H9 (cell line): Measurements from ENCODE around the gene KANK4. TPM values are rescaled to one million over a fixed set of nuclear protein-coding genes. Genes with fewer than 3 reads are reported as not detected.

Experiments
- DNase-seq: peaks from one replicate; pipeline ENCODE4 v3.0.0-alpha.2; 2017
- H2AFZ ChIP-seq: one replicate; pipeline ENCODE4 v1.6.1; 2013; ENCODE audit warnings: mild to moderate bottlenecking, low read length, control low read depth, moderate library complexity
- H2AK5ac ChIP-seq: 2 replicates; pipeline ENCODE4 v1.6.1; 2013; ENCODE audit warnings: low read length, control low read depth, mixed read lengths; ENCODE audit not compliant: insufficient read length
- H2BK120ac ChIP-seq: one replicate; pipeline ENCODE4 v1.6.1; 2013; ENCODE audit warnings: low read depth, mild to moderate bottlenecking, low read length, control low read depth, inconsistent platforms; ENCODE audit not compliant: poor library complexity, severe bottlenecking
- H2BK12ac ChIP-seq: 2 replicates; pipeline ENCODE4 v1.6.1; 2013; ENCODE audit warnings: low read length, control low read depth, mixed read lengths, low read depth; ENCODE audit not compliant: insufficient read length
- H2BK15ac ChIP-seq: 2 replicates; pipeline ENCODE4 v1.6.1; 2013; ENCODE audit warnings: low read depth, low read length, control low read depth
- H2BK20ac ChIP-seq: one replicate; pipeline ENCODE4 v1.6.1; 2013; ENCODE audit warnings: low read depth, mild to moderate bottlenecking, low read length, control low read depth, inconsistent platforms; ENCODE audit not compliant: poor library complexity, severe bottlenecking
- H2BK5ac ChIP-seq: 2 replicates; pipeline ENCODE4 v1.6.1; 2013; ENCODE audit warnings: low read length, control low read depth, mixed read lengths; ENCODE audit not compliant: insufficient read length
- H3K14ac ChIP-seq: 2 replicates; pipeline ENCODE4 v1.6.1; 2013; ENCODE audit warnings: low read length, control low read depth; ENCODE audit not compliant: insufficient read depth
- H3K18ac ChIP-seq: 2 replicates; pipeline ENCODE4 v1.6.1; 2013; ENCODE audit warnings: low read depth, mild to moderate bottlenecking, mixed read lengths, low read length, control low read depth; ENCODE audit not compliant: insufficient read length
- H3K23ac ChIP-seq: 2 replicates; pipeline ENCODE4 v1.6.1; 2013; ENCODE audit warnings: low read length, control low read depth, mixed read lengths, low read depth; ENCODE audit not compliant: insufficient read length
- H3K23me2 ChIP-seq: 2 replicates; pipeline ENCODE4 v1.6.1; 2013; ENCODE audit warnings: low read depth, mild to moderate bottlenecking, mixed read lengths, low read length, control low read depth; ENCODE audit not compliant: insufficient read length, poor library complexity, severe bottlenecking
- H3K27ac ChIP-seq: 2 replicates; pipeline ENCODE4 v1.5.1; 2013; ENCODE audit warnings: low read length, control low read depth, mixed read lengths, low read depth; ENCODE audit not compliant: insufficient read length
- H3K27me3 ChIP-seq: 2 replicates; pipeline ENCODE4 v1.6.1; 2013; ENCODE audit warnings: low read length, control low read depth, inconsistent platforms; ENCODE audit not compliant: insufficient read depth
- H3K4ac ChIP-seq: 2 replicates; pipeline ENCODE4 v1.6.1; 2013; ENCODE audit warnings: low read depth, mild to moderate bottlenecking, control low read depth, inconsistent platforms, low read length, moderate library complexity
- H3K4me1 ChIP-seq: 2 replicates; pipeline ENCODE4 v1.6.1; 2013; ENCODE audit warnings: low read length, control low read depth, inconsistent platforms; ENCODE audit not compliant: insufficient read depth
- H3K4me2 ChIP-seq: 2 replicates; pipeline ENCODE4 v1.6.1; 2013; ENCODE audit warnings: low read length, control low read depth, mixed read lengths; ENCODE audit not compliant: insufficient read length, insufficient read depth
- H3K56ac ChIP-seq: 2 replicates; pipeline ENCODE4 v1.6.1; 2013; ENCODE audit warnings: low read depth, mild to moderate bottlenecking, mixed read lengths, low read length, control low read depth; ENCODE audit not compliant: insufficient read length
- H3K79me1 ChIP-seq: 2 replicates; pipeline ENCODE4 v1.6.1; 2013; ENCODE audit warnings: low read depth, mild to moderate bottlenecking, moderate library complexity, low read length, control low read depth, inconsistent platforms; ENCODE audit not compliant: insufficient read depth, poor library complexity, severe bottlenecking
- H3K79me2 ChIP-seq: 2 replicates; pipeline ENCODE4 v1.6.1; 2013; ENCODE audit warnings: low read length, control low read depth, inconsistent platforms; ENCODE audit not compliant: insufficient read depth
- H3K9ac ChIP-seq: 2 replicates; pipeline ENCODE4 v1.6.1; 2013; ENCODE audit warnings: low read length, control low read depth, mixed read lengths; ENCODE audit not compliant: insufficient read length; ENCODE audit errors: extremely low read depth
- H3K9me3 ChIP-seq: one replicate; pipeline ENCODE4 v1.6.1; 2013; ENCODE audit warnings: low read depth, low read length, inconsistent platforms; ENCODE audit not compliant: control insufficient read depth
- H3T11ph ChIP-seq: one replicate; pipeline ENCODE4 v1.6.1; 2013; ENCODE audit warnings: mild to moderate bottlenecking, low read length, control low read depth, inconsistent platforms
- H4K20me1 ChIP-seq: one replicate; pipeline ENCODE4 v1.6.1; 2013; ENCODE audit not compliant: control insufficient read depth, insufficient read length, insufficient read depth
- H4K5ac ChIP-seq: 2 replicates; pipeline ENCODE4 v1.6.1; 2013; ENCODE audit warnings: low read depth, mild to moderate bottlenecking, mixed read lengths, low read length, control low read depth; ENCODE audit not compliant: insufficient read length
- H4K8ac ChIP-seq: replicated peaks from 2 replicates; pipeline ENCODE4 v1.6.1; 2013; ENCODE audit warnings: low read length, control low read depth, mixed read lengths, low read depth; ENCODE audit not compliant: insufficient read length
- H4K91ac ChIP-seq: 2 replicates; pipeline ENCODE4 v1.6.1; 2013; ENCODE audit warnings: low read depth, mild to moderate bottlenecking, moderate library complexity, mixed read lengths, low read length, control low read depth; ENCODE audit not compliant: insufficient read length
- H3K27ac Mint-ChIP-seq, 3 experiments: 2 replicates in 2 of 3; 3 replicates in 1 of 3; pipeline ENCODE4 v1.8.0; 2020 to 2021; ENCODE audit warnings: mixed read lengths in 3 of 3, mild to moderate bottlenecking in 1 of 3, moderate library complexity in 1 of 3
- H3K27me3 Mint-ChIP-seq: 2 replicates; pipeline ENCODE4 v1.8.0; 2021; ENCODE audit warnings: low read depth, mild to moderate bottlenecking, moderate library complexity, mixed read lengths
- H3K36me3 Mint-ChIP-seq, 3 experiments: 2 replicates in 2 of 3; 3 replicates in 1 of 3; pipeline ENCODE4 v1.8.0; 2020 to 2021; ENCODE audit warnings: low read depth in 3 of 3, mixed read lengths in 3 of 3; ENCODE audit not compliant: insufficient read depth in 1 of 3
- H3K4me1 Mint-ChIP-seq, 2 experiments: 2 replicates each; pipeline ENCODE4 v1.8.0; 2020; ENCODE audit warnings: mixed read lengths in 2 of 2
- H3K4me3 Mint-ChIP-seq, 2 experiments: 2 replicates in 1 of 2; 3 replicates in 1 of 2; pipeline ENCODE4 v1.8.0; 2020 to 2021; ENCODE audit warnings: mild to moderate bottlenecking in 2 of 2, mixed read lengths in 2 of 2, moderate library complexity in 1 of 2
- H3K9me3 Mint-ChIP-seq, 2 experiments: 2 replicates in 1 of 2; 3 replicates in 1 of 2; pipeline ENCODE4 v1.8.0; 2020; ENCODE audit warnings: mild to moderate bottlenecking in 2 of 2, mixed read lengths in 2 of 2, moderate library complexity in 1 of 2
- total RNA-seq: library from RNA; stranded (reverse); gene quantifications from 2 replicates; pipeline ENCODE4 v1.2.1, GENCODE V29; 2021
- TF ChIP-seq, protein P1 (sequence below): fragments of 200-600 bp; sonication (generic); conservative IDR thresholded peaks from 3 replicates; pipeline ENCODE4 v1.8.0; 2021; ENCODE audit warnings: antibody characterized with exemption, mild to moderate bottlenecking

The KANK4 gene
- total RNA-seq, 1 experiment from 2014 or later: 0.15 TPM

DNA sequence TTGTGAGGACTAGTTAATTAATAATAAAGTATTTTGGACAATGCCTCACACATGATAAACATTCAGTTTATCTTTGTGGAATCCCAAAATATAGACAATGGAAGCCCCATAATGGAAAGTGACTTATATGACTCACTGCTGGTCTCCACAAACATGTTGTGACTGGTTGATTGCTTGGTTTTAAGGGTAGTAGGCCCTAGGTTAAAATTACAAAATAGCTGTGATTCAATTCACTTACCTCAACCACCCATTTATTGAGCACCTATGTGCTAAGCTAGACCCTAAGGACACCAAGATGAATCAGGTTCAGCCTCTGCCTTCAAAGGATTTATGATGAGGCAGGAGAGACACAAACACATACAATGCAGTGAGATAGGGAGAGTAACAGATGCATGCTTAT, 42.4 kb downstream of the KANK4 start:
- Histone ChIP-seq H2BK120ac (no peak overlapping the region), H3K79me1 (no peaks in the 10 kb centered on the region), H3K27me3 (no peaks in the 10 kb centered on the region), H3K23me2 (no peaks in the 10 kb centered on the region), H3K23ac (no peak overlapping the region), H3T11ph (no peak overlapping the region), H3K56ac (no peak overlapping the region), H2BK12ac (no peak overlapping the region), H4K8ac (no peak overlapping the region), H2BK15ac (no peak overlapping the region), H2BK5ac (no peak overlapping the region), H2AFZ (no peak overlapping the region), H3K18ac (no peak overlapping the region), H4K5ac (no peak overlapping the region), H3K4ac (no peak overlapping the region), H3K79me2 (no peaks in the 10 kb centered on the region), H3K14ac (no peak overlapping the region), H3K4me1 (no peaks in the 10 kb centered on the region; the same call in 1 of the 2 replicates), H4K91ac (no peak overlapping the region), H4K20me1 (no peaks in the 10 kb centered on the region), H3K9me3 (no peaks in the 10 kb centered on the region), H3K27ac (no peak overlapping the region), H2BK20ac (no peak overlapping the region), H2AK5ac (no peak overlapping the region), H3K9ac (no peak overlapping the region), H3K4me2 (no peak overlapping the region)
- TF ChIP-seq, protein P1, sequence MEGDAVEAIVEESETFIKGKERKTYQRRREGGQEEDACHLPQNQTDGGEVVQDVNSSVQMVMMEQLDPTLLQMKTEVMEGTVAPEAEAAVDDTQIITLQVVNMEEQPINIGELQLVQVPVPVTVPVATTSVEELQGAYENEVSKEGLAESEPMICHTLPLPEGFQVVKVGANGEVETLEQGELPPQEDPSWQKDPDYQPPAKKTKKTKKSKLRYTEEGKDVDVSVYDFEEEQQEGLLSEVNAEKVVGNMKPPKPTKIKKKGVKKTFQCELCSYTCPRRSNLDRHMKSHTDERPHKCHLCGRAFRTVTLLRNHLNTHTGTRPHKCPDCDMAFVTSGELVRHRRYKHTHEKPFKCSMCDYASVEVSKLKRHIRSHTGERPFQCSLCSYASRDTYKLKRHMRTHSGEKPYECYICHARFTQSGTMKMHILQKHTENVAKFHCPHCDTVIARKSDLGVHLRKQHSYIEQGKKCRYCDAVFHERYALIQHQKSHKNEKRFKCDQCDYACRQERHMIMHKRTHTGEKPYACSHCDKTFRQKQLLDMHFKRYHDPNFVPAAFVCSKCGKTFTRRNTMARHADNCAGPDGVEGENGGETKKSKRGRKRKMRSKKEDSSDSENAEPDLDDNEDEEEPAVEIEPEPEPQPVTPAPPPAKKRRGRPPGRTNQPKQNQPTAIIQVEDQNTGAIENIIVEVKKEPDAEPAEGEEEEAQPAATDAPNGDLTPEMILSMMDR: no peak
- Mint-ChIP-seq H3K27me3 (peaks cover 25% of the 10 kb centered on the region), H3K4me1 (peaks cover 25 to 34% of the 10 kb centered on the region in 2 experiments), H3K4me3 (no peak overlapping the region), H3K27ac (no peak overlapping the region), H3K36me3 (0 out of 7 replicates have a peak, but pooled peaks cover 0 to 1% (median 0%) of the 10 kb centered on the region in 3 experiments), H3K9me3 (peaks cover 6% of the 10 kb centered on the region in 2 experiments)
- DNase-seq: no peak
